GM18909 (cell line): ENCODE measurements around the gene CDX2.
"Not testable (repeated sequence)": the region's sequence is repeated elsewhere in the genome, so short reads cannot be mapped to it uniquely, and the experiment has no call there.

ENCODE experiments used
- ATAC-seq: cut with Tn5 transposase; IDR thresholded peaks from one replicate; pipeline ENCODE4 v1.9.1; 2021; ENCODE audit warnings: mild to moderate bottlenecking; ENCODE audit not compliant: unreplicated experiment, poor library complexity

The CDX2 gene

DNA sequence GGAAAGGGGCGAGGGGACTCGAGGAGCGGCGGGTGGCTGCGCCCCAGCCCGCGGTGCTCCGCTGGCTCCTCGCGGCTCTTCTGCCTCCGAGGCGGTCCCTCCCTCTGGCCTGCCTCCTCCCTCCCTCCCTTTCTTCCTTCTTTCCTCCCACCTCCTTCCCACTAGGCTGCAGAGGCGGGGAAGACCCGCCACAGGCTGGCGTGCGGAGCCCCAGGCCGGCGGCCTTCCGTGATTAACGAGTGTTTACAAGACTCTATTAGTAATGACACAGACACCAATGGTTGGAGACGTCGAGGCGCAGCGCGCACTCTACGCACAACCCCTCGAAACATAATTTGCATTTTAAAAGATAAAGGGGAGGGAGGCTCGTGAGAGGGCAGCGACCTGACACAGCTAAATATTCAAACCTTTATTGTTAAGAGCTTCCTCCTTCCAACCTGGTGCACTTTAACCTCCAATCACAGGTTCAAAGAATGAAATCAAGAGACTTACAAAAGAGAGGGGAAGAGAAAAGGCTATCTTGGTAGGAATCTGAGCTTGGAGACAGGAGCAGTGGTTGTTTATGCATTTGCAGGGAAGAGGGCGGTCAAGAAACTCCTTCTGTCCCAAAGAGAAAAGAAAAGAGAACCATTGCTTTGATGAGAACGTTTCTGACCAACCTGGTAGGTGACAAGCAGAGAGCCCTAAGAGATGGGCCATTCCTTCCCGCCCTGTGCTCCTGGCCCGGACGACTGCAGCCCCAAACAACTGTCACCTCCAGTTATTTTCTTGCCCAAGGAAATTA, at the start of gene CDX2:
TSS of gene CDX2 (minus strand) at position 234 of the 784 bp plus-strand sequence. CDS start 309 bp downstream, outside the sequence.
- ATAC-seq = no peak

GRCh38 chr13:28014301-28014700, 45.2 kb upstream of the CDX2 start:
- no peak for ATAC-seq

DNA sequence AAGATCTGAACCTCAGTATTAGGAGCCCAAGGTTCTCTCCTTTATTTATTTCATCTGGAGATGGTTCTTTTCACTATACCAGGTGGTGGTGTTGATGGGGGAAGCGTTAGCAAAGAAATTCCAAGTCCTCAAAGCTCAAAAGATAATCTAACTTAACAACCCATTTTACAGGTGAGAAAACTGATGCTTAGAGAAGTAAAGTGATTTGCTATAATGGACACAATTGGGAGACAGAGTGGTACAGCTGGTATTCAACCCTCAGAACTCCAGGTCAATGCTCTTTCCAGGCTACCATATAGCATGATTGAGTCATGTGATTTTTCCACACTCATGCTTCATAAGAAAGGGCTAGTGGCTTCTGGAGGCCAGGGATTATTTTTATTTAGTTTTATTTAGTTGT, 44.4 kb upstream of the CDX2 start:
- ATAC-seq = no peak

DNA sequence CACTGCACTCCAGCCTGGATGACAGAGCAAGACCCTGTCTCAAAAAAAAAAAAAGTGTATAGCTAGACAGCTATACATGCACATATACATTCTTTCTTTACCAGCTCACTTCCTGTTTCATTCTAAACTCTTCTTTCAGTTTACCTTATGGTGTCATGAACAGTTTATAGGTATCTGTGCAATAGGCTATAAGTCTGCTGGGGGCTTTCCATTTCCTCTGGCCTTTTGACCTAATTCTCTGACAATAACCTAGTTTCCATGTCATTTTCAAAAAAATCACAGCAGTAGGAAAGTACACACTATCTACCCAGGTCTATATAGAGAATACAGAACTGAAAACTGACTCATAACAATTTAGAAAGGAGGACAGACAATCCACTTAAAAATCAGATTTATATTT, 43.8 kb upstream of the CDX2 start:
- peak; percentile 95 for ATAC-seq

DNA sequence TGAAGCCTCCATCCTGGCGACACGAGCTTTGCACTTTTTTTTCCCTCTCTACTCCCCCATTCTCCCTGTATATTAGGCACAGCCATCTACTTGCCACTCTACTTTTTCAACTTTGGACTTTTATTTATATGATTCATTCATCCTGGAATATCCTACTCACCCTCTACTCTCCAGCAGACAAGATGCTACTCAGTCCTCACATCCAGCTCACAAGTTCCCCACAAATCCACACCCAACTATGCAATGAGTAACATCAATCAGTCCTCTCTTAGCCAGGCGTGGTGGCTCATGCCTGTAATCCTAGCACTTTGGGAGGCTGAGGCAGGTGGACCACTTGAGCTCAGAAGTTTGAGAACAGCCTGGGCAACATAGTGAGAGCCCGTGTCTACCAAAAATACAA, 43.3 kb upstream of the CDX2 start:
- no peak for ATAC-seq

DNA sequence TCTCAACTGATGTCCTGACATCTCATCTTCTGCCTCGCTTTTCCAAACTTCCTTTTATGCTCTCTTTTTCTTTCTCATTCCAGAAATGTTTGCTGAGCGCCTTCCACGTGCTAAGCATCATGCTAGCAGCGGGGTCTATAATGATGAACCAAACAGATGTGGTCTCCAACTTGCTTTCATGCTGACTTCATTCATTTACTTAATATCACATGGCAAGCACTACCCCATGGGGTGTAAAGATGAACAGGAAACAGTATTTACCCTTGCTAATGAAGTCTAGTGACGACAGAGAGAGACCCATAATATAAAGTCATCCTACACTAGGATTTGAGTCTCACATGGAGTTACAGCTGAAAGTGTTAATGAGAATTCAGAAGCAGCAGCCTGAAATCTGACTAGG, 40.9 kb upstream of the CDX2 start:
- ATAC-seq = no peak

DNA sequence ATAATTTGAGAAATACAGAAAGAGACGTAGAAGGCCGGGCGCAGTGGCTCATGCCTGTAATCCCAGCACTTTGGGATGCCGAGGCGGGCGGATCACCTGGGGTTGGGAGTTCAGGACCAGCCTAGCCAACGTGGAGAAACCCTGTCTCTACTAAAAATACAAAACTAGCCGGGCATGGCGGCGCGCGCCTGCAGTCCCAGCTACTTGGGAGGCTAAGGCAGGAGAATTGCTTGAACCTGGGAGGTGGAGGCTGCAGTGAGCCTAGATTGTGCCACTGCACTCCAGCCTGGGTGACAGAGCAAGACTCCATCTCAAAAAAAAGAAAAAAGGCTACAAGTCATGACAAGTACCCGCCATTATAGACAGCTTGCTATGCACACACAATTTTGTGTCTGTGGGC, 35.9 kb upstream of the CDX2 start:
- not testable (repeated sequence) for ATAC-seq

GRCh38 chr13:28002886-28003698, 34.0 kb upstream of the CDX2 start:
- ATAC-seq = no peak

DNA sequence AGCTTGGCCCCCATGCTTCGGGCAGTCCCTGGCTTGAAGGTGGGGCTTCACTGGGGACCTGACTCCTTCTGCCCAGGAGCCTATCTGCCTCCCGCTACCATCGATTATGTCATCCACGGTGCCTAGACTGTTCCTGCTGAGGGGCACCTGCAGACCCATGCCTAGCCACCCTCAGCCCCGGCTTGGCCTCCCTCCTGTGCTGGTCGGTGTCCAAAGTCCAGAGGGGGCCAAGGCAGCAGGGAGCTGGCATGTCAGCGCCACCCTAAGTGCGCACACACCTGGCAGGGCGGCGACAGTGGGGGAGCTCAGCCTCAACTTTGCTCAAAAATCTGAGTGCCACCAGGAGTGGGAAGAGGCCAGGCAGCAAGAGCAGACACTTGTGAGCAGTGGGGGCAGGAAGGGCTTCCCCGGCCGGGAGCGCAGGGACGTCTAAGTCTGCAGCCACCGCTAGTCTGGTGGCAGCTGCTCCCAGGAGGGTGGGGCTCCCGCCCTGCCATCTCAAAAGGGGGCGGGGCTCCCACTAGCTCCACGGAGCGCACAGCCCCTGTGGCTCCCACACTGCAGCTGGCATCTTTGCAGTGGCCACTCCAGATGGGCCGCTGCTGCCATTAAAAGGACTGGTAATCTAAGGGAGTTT, 32.8 kb upstream of the CDX2 start:
- ATAC-seq = no peak

- no peak for ATAC-seq
Observed at GRCh38 chr13:28001049-28001448, 31.9 kb upstream of the CDX2 start.

- no peak for ATAC-seq
Observed at GRCh38 chr13:28000567-28000966, 31.5 kb upstream of the CDX2 start.

DNA sequence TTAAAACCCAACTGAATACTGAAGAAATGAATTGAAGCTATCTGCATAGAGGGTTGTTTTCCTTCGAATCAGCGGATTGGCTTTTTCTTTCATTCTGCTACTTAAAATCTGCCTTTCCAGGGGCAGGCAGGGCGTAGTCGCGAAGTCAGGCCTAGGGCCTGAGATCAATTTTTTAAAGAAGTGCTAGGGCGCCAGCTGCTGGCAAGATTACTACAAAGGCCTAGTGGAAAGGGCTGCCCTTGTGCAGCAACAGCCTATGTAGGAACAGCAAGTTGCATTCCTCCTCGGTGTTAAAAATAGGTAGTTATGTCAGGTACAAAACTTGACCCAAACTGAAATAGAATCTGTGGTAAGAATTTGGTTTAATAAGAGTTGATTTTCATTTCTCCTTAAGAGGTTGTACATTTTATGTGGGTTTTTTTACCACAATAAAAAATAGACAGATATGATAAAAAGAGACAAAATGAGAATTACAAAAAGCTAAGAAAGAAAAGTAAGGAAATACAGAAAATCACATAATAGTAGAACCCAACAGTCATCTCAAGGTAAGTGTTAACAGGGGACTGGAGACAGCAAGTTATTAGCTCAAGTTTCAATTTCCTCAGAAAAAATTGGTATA, 28.9 kb upstream of the CDX2 start:
- no peak for ATAC-seq

DNA sequence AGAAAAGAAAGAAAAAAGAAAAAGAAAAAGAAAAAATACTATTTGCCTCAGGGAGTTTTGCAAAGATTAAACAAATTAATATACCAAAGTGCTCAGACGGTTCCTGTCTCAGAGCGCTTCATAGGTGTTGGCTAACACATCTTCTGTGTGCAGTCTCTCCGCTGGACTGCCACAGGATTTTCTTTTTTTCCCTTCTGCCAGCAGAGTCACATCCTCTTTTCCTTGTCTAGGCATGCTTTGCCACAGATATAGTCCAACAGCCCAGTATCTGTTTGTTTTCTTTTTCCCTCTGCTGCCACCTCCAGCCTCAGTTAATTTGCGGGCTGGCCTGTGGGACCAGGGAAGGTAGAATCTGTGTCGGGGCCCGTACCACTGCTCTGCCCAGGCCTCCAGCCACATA, 22.8 kb upstream of the CDX2 start:
- ATAC-seq = no peak

GRCh38 chr13:27988520-27988919, 19.4 kb upstream of the CDX2 start, which contains the start of gene URAD:
TSS of gene URAD (minus strand) at chr13:27988693. CDS start at chr13:27988637, 56 bp downstream.
- ATAC-seq = no peak

DNA sequence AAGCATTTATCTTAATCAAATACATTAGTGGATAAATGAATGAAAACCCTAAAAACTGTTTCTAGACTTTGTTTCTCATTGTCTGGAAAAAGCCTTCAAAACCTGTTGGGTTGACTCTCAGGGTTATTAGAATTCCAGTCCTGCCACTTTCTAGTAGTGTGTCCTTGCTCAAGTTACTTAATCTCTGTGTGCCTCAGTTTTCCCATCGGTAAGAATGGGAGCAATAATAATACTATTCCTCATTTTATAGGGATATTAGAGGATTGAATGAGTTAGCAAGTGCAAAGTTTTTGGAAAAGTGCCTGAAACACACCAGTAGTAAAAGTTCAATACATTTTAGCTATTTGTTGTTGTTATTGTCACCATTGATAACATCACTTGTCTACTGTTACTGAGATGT, 16.5 kb upstream of the CDX2 start:
- no peak for ATAC-seq

DNA sequence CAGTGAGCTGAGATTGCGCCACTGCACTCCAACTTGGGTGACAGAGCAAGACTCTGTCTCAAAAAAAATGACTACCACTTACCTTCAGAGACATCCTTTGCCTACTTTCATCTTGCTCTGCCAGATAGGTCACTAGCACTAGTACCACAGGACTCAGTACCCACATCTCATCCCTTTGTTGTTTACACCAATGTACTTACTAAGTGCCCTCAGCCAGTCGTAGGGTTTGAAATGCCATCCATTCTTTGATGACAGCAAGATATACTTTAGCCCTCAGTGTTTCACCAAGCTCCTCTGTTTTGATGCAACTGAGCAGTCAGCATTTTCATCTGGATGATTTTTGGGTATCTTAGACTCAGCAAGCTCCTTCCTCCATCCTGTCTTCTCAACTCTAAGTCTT, 13.2 kb upstream of the CDX2 start:
- ATAC-seq = no peak

GRCh38 chr13:27981006-27981708, 12.0 kb upstream of the CDX2 start:
- no peak for ATAC-seq

GRCh38 chr13:27980280-27980998, 11.3 kb upstream of the CDX2 start:
- ATAC-seq = no peak

DNA sequence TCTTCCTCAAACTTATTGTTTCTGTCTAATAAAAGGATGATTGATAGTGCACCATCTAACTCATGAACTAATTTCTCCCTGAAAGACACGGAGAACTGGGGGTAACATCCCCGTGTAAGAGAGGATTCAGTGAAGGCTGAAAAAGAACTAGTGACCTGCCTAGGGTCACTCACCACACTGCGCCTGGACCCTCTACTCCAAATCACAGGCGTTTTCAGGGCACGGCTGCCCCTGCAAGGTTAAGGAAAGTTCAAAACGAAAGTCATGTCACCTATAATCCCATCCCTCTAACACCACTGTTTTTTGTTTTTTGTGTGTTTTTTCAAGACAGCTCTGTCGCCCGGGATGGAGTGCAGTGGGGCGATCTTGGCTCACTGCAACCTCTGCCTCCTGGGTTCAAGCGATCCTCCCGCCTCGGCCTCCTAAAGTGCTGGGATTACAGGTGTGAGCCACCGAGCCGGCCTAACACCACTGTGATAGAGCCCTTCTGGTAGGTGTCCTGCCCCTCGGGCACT, 10.7 kb upstream of the CDX2 start:
- no peak for ATAC-seq
